OCI-M2 (cell line): ENCODE measurements around the gene IVNS1ABP.
"Not testable (repeated sequence)": the region's sequence is repeated elsewhere in the genome, so short reads cannot be mapped to it uniquely, and the experiment has no call there.

Experiments
- DNase-seq: peaks from one replicate; lab custom pipeline; 2025; ENCODE audit not compliant: unreplicated experiment; lab: John Stamatoyannopoulos, UW

Gene IVNS1ABP

DNA sequence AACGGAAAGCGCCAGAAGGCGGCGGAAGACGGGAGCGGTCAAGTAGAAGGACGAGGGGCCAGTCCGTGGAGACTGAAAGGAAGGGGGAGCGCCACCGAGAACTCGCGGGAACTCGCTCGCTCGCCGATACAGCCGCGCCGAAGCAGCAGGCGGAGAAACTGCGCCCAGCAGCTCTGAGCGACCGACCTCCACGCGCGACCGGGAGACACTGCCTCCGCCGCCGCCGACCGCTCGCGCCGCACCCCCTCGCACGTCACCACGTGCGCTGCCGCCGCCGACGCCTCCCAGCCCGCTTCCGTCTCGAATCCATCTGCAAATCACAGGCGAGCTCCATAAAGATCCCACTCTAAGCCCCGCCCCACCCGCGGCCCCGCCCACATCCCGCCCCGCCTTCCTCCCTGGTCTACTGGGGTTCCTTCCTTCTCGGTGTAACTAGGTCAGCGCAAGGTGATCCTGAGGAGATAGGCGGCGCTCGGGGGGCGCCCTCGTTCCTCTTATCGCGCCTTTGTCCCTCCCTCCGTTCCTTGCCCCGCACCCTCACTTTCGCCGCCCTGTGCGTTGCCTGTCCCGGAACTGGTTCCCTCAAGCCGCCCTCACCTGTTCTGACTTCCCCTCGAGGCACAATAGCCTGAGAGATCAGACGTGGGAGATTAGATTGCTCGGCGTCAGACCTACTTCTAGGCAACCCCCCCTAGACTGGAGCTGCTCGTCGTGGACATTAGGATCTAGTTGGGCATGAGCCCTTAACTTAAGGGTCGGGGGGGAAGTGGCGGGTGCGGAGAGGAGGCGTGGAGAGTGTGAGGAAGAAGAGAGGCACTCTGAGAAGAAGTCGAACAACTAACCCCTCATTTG lies at the start of gene IVNS1ABP:
IVNS1ABP (minus strand) TSS at position 210 of the 852 bp plus-strand sequence. CDS start 7,750 bp downstream, outside the sequence.
- peak; percentile 55 for DNase-seq

DNA sequence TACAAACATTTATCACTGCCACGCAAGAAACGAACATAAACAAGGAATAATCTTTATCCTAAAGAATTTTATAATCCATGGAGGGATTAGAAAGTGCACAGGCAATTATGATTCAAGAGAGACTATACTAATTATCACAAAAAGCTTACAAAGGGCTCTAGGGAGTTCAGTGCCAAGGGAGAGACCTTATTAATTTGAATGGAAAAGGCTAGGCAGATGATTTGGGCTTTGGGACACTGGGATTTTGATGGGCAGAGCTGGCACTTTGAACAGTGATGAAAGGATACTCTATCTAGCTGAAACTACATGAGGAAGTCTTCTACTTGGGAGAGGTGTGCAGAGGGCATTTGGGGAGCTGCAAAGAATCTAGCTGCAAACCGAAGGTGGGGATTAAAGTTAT lies 48.9 kb upstream of the IVNS1ABP start:
- no peak for DNase-seq

DNA sequence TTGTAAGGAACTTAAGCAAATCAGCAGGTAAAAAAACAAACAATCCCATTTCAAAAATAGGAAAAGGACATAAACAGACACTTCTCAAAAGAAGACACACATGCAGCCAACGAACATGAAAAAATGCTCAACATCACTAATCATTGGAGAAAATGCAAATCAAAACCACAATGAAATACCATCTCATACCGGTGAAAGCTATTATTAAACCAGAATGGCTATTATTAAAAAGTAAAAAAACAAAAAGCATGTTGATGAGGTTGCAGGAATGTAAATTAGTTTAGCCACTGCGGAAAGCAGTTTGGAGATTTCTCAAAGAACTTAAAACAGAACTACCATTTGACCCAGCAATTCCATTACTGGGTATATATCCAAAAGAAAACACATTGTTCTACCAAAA lies 47.5 kb upstream of the IVNS1ABP start:
- DNase-seq: not testable (repeated sequence)

DNA sequence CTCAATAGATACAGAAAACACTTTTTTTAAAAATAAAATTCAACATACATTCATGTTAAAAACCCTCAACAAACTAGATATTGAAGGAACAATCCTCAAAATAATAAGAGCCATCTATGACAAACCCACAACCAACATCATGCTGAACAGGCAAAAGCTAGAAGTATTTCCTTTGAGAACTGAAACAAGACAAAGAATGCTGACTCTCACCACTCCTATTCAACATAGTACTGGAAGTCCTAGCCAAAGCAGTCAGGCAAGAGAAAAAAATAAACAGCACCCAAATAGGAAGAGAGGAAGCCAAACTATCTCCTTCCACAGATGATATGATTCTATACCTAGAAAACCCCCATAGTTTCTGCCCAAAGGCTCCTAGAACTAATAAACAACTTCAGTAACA lies 46.2 kb upstream of the IVNS1ABP start:
- DNase-seq: no peak

DNA sequence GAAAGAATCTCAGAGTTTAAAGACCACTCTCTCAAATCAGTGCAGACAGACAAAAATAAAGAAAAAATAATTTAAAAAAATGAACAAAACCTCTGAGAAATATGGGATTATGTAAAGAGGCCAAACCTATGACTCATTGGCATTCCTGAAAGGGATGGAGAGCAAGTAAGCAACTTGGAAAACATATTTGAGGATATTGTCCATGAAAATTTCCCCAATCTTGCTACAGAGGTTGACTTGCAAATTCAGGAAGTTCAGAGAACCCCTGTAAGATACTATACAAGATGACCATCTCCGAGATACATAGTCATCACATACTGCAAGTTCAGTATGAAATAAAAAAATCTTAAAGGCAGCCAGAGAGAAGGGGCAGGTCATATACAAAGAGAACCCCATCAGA lies 43.7 kb upstream of the IVNS1ABP start:
- DNase-seq: no peak

DNA sequence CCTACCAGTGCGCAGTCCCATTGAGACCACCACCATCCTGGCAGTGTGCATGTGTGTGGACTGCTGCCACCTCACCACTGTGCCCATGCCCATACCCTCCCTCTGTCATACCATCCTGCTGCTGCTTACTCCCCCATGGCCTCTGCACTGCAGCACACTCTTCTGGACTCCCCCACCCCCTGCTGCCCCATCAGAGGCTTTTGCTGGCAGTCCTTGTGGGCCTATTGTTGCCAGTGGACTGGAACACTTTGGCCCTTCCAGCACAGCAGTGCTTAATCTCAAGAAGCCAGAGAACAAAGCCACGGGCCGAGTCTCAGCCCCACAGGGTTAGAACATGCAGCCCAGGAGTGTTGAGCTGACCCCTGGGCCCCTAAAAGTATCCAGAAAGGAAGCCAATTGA lies 41.9 kb upstream of the IVNS1ABP start:
- DNase-seq: no peak

DNA sequence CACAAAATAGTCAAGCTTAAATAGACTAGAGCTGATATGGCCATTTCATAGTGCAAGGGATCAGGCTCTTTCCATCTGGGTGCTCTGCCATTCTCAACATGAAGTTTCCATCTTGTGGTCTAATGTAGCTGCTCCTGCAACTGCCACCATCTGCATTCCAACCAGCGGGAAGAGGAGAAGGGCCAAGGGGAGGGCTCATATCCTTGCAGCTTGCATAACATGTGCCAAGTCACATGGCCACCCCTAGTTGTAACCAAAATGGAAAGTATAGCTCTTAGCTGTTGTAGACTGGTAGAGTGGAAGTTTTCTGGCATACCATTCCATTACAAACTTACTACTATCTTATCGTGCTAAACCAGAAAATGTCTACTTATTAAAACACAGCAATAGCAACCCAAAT lies 38.9 kb upstream of the IVNS1ABP start:
- DNase-seq: no peak

DNA sequence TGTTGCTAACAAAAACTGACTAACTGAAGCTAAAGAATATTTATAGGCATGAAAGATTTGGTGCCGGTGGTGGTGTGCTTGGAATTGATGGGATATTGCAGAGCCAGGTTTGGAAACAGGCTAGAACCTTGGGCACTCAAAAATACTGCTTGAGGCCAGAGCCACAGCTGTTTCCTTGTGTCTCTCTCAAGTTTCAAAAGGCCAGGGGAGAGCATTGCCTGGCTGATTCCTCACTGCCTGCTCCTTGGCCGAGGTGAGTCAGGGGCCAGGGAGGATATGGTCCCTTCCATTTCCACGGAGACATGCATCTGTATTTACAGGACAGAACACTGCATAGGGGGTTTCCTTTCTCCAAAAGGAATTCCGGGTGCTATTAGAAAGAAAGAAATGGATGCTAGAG lies 36.1 kb upstream of the IVNS1ABP start:
- DNase-seq: no peak

DNA sequence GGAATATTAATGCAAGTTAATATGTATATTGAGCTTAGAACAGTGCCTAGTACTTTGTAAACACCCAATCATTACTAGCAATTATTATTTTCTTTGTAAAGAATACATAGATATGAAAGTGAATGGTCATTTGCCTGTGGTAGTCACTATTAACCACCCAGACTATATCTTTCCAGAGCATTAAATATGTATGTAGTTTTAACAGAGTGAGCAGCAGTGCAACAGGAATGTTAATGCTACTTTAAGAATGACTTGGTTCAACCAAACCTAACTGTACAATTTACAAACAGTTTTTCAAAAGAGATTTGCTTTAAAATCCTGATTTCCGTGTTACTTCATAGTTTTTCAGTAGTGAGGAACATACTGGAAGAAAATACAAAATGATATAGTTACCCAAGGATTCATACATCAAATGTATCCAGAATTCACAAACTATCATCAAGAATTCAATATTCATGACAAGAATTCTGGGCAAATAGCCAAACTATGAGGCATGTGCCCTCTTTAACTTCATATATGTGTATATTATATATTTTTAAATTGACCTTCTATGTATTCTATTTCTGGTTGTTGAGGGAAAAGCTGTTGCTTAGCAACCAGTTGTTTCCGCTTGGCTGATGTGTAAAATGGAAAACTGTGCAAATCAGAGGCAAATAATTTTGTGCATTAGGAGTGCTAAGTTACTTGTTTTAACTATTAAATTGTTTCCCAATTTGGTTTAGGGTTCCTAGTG lies 34.9 kb upstream of the IVNS1ABP start:
- DNase-seq: no peak

DNA sequence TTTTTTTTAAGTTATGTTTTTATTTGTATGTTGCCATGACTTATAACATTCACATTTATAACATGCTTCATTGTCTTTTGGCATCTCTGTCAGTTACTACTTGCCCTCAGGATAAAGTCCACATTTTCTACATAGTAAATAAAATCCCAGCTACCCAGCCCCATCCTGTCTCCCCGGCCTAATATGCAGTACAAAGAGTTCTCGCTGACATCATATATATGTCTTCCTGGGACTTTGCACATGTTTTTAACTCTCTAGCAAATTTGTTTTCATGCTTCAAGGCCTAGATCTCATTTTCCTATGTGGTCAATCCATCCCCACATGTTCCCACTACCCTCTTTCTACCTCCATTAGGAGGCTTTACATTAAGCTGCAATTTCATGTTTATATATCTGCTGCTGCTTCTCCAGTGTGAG lies 33.0 kb upstream of the IVNS1ABP start:
- DNase-seq: no peak

DNA sequence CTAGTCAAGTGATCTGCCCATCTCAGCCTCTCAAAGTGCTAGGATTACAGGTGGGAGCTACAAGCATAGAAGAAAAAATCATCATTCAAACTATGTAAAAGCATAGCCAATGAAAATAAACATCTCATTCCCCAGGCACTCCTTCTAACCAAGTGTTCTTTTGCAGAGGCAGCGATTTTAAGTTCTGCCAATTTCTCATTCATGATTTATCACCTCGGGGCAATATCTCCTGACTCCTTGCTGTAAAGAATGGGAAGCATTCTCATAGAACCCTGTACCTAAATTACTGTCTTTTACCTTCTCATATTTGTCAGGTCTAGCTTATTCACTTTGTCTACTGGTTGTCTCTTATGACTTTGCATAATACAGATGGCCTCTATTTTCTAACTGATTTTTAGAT lies 32.5 kb upstream of the IVNS1ABP start:
- DNase-seq: no peak

DNA sequence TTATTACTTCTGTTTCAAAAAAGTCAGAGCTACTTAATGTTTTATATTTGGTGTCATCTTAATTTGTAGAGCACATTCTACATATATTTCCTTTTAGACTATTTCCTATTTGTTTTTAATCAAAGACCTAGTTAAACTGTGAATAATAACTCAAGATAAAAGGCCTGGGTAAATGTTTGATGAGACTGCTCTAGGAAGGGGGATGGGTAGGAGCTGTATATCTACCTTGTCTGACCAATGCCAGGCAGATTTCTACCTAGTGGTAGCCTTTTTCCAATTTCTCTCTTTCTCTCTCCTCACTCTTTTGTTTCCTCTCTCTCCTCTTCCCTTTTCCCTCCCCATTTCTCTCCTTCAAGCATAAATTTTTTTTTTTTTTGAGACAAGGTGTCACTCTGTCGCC lies 31.9 kb upstream of the IVNS1ABP start:
- DNase-seq: no peak

DNA sequence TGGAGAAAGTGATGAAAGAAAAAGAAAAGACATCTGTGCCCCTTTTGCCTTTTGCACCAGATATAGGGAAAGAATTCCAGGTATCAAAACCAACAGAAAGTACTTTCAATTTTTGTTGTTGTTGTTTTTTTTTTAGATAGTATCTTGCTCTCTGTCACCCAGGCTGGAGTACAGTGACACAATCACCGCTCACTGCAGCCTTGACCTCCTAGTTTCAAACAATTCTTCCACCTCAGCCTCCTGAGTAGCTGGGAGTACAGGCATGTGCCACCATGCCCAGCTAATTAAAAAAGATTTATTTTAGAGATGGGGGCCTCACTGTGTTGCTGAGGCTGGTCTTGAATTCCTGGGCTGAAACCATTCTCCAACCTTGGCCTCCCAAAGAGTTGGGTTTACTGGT lies 31.3 kb upstream of the IVNS1ABP start:
- no peak for DNase-seq

DNA sequence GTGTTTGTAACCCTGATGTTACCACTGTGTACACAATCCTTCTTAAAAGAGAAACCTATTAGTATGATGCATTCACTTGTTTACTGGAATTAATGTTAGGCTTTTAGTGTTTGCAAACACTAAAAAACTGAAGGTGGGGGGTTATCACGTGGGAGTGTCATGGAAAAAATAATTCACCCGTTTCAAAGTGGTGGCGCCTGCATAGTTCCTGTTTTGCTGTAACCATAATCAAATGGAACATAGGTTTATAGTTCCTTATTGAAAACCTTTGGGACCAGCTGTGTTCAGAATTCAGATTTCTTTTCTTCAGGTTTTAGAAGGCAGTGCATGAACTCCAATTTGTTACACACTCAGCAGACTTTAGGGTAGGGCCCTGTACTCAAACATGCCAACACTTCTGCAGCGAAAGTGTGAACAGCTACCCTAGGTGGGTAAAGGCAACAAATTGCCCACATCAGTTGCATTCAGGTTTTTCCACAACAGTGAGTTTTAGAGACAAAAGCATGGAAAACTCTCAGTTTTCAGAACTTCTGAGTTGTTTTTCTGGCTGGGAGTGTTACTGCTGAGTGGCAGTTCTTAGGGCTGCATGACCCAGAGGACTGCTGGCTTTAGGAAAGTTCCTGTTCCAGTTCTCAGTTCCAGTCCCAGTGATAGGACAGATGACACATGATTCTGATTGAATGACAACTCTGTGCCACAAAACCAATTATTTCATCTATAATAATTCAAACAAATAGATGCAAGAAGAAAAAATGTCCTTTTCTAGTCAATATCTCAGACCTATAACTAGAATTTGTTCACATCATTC lies 29.1 kb upstream of the IVNS1ABP start:
- DNase-seq: no peak

DNA sequence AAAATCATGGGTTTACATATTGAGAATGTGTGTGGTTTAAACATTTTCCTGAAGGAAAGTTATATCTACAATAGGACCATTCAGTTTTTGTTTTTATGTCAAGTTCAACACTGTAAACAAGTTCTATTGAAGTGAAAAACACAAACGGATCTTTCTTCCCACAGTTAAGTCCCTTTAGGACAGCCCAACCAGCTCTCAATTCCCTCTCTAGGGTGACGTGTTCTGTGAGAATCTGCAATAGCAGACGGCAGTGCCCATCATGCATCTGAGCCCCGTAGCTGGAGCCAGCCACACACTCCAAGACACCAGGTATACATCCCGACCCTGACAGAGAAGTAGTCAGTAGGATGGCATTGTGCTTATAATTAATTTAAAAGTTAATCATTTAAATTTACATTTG lies 26.3 kb upstream of the IVNS1ABP start:
- no peak for DNase-seq

DNA sequence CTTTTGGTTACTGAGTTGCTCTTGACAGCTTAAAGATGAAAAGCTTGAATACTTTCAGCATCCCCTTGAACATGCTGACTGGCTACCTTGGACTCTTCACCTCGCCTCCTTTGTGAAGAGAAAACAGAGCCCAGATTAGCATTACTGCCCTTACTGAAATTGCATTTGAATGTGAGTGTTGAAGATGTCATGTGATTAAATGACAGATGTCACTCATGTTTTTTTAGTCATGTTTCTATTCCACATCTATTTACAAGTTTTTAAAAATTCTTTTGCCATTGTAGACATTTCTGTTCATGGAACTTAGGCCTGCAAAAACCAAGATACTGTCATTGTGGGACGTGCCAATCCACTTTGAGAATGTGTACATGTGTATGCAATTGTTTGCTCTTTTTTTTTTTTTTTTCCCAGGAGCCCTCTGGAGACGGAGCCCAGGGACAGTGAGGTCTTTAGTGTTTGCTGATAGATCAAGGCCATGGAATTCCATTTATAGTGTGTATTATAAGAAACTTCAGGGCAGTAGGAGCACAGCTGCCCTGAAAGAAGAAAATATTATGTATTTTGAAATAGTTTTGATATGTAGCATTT lies 25.7 kb upstream of the IVNS1ABP start:
- DNase-seq: no peak

DNA sequence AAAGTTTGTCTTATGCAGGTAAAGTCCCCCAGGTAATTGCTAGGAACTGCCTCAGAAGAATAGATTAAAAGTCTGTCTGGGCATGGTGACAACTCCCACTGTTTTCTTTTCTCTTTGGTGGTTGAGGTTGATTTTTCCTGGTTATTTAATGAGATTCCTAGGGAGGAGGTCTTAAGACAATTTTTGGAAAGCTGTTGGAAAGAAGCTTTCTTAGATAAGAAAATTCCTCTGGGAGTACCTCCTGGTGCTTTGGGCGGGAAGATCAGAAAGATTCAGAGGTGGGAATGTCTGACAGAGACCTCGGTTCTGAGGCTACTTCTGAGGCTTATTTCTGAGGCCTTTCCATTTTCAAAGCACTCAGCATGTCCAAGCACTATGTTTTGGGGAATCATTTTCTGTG lies 25.0 kb upstream of the IVNS1ABP start:
- no peak for DNase-seq

DNA sequence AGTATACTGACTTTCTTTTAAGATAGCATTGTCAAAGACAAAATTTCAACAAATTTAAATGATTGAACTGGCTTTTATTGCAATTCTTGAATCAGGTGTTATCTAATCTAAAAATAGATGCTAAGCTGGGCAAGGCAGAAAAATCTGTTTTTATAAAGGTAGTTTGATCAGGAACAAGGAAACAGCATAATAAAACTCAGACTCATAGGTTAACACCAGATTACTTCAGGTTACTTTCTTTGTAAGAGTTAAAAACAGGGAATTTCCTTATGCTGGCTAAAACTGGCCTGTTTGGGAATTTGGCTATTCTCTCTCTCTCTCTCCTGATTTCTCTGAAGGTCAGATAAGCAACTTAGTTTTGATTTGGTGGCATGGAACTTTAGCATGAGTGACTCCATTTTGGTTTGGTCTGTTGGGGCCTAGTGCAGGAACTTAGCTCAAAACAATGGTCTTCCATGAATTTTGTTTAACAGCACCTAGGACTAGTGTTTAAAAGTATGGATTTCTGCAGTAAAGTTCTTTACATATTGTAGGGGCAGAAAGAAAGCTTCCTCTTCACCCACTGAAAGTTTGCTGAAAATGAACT lies 24.2 kb upstream of the IVNS1ABP start:
- no peak for DNase-seq

DNA sequence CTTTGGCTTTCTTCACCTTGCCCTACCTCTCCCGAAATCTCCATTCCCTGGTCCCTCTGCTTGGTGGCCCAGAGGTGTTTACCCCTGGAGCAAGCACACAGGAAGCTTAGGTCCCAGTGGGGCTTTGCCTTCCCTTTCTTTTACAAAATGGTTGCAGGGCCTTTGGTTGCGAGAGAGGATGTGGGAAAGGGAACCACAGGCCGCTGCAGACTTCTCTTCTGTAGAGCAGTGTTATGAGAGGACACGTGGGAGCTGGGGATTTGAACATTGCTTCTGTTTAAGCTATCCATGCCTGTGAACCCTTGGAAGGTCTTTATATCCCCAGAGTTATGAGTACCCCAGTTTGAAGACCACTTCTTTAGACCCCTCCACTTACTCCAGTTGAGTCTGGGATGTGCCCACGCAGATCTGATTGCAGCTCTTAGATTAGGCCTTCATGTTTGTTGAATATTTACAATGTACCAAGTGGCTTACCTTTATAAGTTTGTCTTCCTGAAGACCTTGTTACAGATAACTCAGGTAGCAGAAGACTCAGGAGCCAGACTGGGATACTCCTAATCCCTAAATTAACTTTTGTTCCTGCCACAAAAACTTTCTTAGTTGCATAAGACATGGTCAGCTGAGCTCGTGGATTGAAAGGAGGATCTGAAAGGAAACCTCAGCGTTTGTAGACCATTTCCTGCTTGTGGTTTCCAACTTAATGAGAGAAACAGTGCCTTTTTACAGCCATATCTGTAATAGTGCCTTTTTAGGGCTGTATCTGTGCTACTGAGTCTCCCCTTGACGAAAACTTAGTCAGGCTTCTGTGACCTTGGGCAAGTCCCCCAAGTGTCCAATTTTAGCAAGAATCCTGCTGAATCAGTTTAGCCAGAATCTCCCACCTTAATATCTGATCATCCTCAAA lies 21.9 kb upstream of the IVNS1ABP start:
- no peak for DNase-seq

DNA sequence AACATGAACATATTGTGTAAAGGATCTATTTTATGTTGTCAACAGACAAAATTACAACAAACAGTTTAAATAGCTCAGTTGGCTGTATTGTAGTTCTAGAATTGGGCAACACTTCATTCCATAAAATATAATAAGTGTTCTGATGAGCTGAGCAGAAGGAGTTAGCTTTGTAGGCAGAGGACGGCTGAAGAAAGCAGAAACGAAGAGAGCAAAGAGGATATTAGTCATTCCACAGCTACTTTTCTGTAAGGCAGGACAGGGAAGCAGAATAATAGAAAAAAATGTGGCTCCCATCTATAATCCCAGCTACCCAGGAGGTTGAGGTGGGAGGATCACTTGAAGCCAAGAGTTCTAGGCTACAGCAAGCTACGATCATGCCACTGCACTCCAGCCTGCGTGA lies 20.2 kb upstream of the IVNS1ABP start:
- no peak for DNase-seq
